BLaER1 (cell line): ENCODE data around the gene ANKFY1.

Experiments used
- H3K27ac ChIP-seq: shearing (Covaris generic); formaldehyde crosslinking; 2 replicates; pipeline ENCODE4 v1.8.1; 2022
- H3K27me3 ChIP-seq: shearing (Covaris generic); formaldehyde crosslinking; 2 replicates; pipeline ENCODE4 v1.8.1; 2022
- H3K36me3 ChIP-seq: shearing (Covaris generic); formaldehyde crosslinking; 2 replicates; pipeline ENCODE4 v1.8.1; 2022
- H3K4me1 ChIP-seq: shearing (Covaris generic); formaldehyde crosslinking; 2 replicates; pipeline ENCODE4 v1.8.1; 2022
- H3K4me2 ChIP-seq: shearing (Covaris generic); formaldehyde crosslinking; 2 replicates; pipeline ENCODE4 v1.8.1; 2022
- H3K4me3 ChIP-seq: shearing (Covaris generic); formaldehyde crosslinking; 2 replicates; pipeline ENCODE4 v1.8.1; 2022
- H3K9ac ChIP-seq: shearing (Covaris generic); formaldehyde crosslinking; 2 replicates; pipeline ENCODE4 v1.8.1; 2022
- H3K9me3 ChIP-seq: shearing (Covaris generic); formaldehyde crosslinking; 2 replicates; pipeline ENCODE4 v1.8.1; 2022
- H4K20me1 ChIP-seq: shearing (Covaris generic); formaldehyde crosslinking; 2 replicates; pipeline ENCODE4 v1.8.1; 2022
- Cebpa-rat ChIP-seq: shearing (Covaris generic); IDR thresholded peaks from 2 replicates; pipeline ENCODE4 v1.8.1; 2022

ANKFY1 gene

GRCh38 chr17:4162775-4163466, 100.9 kb downstream of the ANKFY1 start:
- Histone ChIP-seq H3K4me3 (no peak overlapping the region), H3K27ac (peak overlapping the region; percentile 61), H3K36me3 (peaks cover 38% of the 10 kb centered on the region), H3K9ac (peak overlapping the region; percentile 29; the same call in 1 of the 2 replicates), H4K20me1 (no peaks in the 10 kb centered on the region), H3K4me1 (peaks cover 40% of the 10 kb centered on the region), H3K9me3 (no peaks in the 10 kb centered on the region), H3K4me2 (peak overlapping the region; percentile 55), H3K27me3 (no peaks in the 10 kb centered on the region)
- no peak for TF ChIP-seq Cebpa-rat

- Histone ChIP-seq H3K4me2 (peak overlapping the region; percentile 55), H3K36me3 (peaks cover 32% of the 10 kb centered on the region), H3K4me1 (peaks cover 40% of the 10 kb centered on the region), H3K9ac (peak overlapping the region; percentile 29; the same call in 1 of the 2 replicates), H3K27me3 (no peaks in the 10 kb centered on the region), H3K4me3 (no peak overlapping the region), H3K9me3 (no peaks in the 10 kb centered on the region), H3K27ac (peak overlapping the region; percentile 61), H4K20me1 (no peaks in the 10 kb centered on the region)
- TF ChIP-seq Cebpa-rat: no peak
These were observed 101.5 kb downstream of the ANKFY1 start for GRCh38 chr17:4162321-4162720.

GRCh38 chr17:4161967-4162305, 101.8 kb downstream of the ANKFY1 start:
- Histone ChIP-seq H3K9ac (peak overlapping the region; percentile 56; the same call in 1 of the 2 replicates), H3K4me2 (peak overlapping the region; percentile 55), H3K27me3 (no peaks in the 10 kb centered on the region)

GRCh38 chr17:4161192-4161966, 102.4 kb downstream of the ANKFY1 start:
- no peaks in the 10 kb centered on the region for H3K27me3 ChIP-seq
- no peak overlapping the region for H3K4me3 ChIP-seq
- peaks cover 40% of the 10 kb centered on the region for H3K4me1 ChIP-seq
- peaks cover 23% of the 10 kb centered on the region for H3K36me3 ChIP-seq
- H3K9me3 ChIP-seq: no peaks in the 10 kb centered on the region
- peak overlapping the region; percentile 56; the same call in 1 of the 2 replicates for H3K9ac ChIP-seq
- no peaks in the 10 kb centered on the region for H4K20me1 ChIP-seq
- peak overlapping the region; percentile 61 for H3K27ac ChIP-seq
- H3K4me2 ChIP-seq: peak overlapping the region; percentile 55
- TF ChIP-seq Cebpa-rat: no peak

More at GRCh38 chr17:4161967-4162305, 101.8 kb downstream of the ANKFY1 start:
- peak overlapping the region; percentile 61 for H3K27ac ChIP-seq
- peaks cover 28% of the 10 kb centered on the region for H3K36me3 ChIP-seq
- H3K4me3 ChIP-seq: no peak overlapping the region
- peaks cover 40% of the 10 kb centered on the region for H3K4me1 ChIP-seq
- H4K20me1 ChIP-seq: no peaks in the 10 kb centered on the region
- no peaks in the 10 kb centered on the region for H3K9me3 ChIP-seq
- TF ChIP-seq Cebpa-rat: no peak

GRCh38 chr17:4160294-4160859, 103.4 kb downstream of the ANKFY1 start:
- no peak for TF ChIP-seq Cebpa-rat
- Histone ChIP-seq H3K27ac (no peak overlapping the region), H3K4me1 (peaks cover 44% of the 10 kb centered on the region), H3K27me3 (no peaks in the 10 kb centered on the region), H3K9ac (no peak overlapping the region), H3K9me3 (no peaks in the 10 kb centered on the region), H3K4me3 (no peak overlapping the region), H4K20me1 (no peaks in the 10 kb centered on the region), H3K4me2 (no peak overlapping the region), H3K36me3 (peaks cover 15% of the 10 kb centered on the region)

GRCh38 chr17:4159761-4160160, 104.0 kb downstream of the ANKFY1 start:
- Histone ChIP-seq H3K4me2 (no peak overlapping the region), H3K36me3 (peaks cover 10% of the 10 kb centered on the region), H3K9me3 (no peaks in the 10 kb centered on the region), H3K9ac (no peak overlapping the region), H3K27ac (no peak overlapping the region), H3K4me1 (peaks cover 50% of the 10 kb centered on the region), H4K20me1 (no peaks in the 10 kb centered on the region), H3K4me3 (no peak overlapping the region), H3K27me3 (no peaks in the 10 kb centered on the region)
- no peak for TF ChIP-seq Cebpa-rat

GRCh38 chr17:4157618-4158333, 106.0 kb downstream of the ANKFY1 start:
- Histone ChIP-seq H3K27me3 (no peaks in the 10 kb centered on the region), H3K9me3 (no peaks in the 10 kb centered on the region), H3K4me2 (no peak overlapping the region), H3K27ac (no peak overlapping the region), H3K36me3 (no peaks in the 10 kb centered on the region), H3K4me1 (peaks cover 32% of the 10 kb centered on the region), H4K20me1 (no peaks in the 10 kb centered on the region), H3K9ac (no peak overlapping the region), H3K4me3 (no peak overlapping the region)
- no peak for TF ChIP-seq Cebpa-rat

- Histone ChIP-seq H3K4me2 (no peak overlapping the region), H4K20me1 (no peaks in the 10 kb centered on the region), H3K36me3 (no peaks in the 10 kb centered on the region), H3K4me3 (no peak overlapping the region), H3K27me3 (no peaks in the 10 kb centered on the region), H3K27ac (peak overlapping the region; percentile 35; the same call in 1 of the 2 replicates), H3K9me3 (no peaks in the 10 kb centered on the region), H3K4me1 (peaks cover 23% of the 10 kb centered on the region), H3K9ac (0 out of 2 replicates have a peak overlapping the region, but pooled peaks have one; percentile 5)
- no peak for TF ChIP-seq Cebpa-rat
These were observed 106.9 kb downstream of the ANKFY1 start for GRCh38 chr17:4156750-4157381.

- peaks cover 16% of the 10 kb centered on the region for H3K4me1 ChIP-seq
- H3K27me3 ChIP-seq: no peaks in the 10 kb centered on the region
- no peaks in the 10 kb centered on the region for H3K9me3 ChIP-seq
- H3K27ac ChIP-seq: peak overlapping the region; percentile 35; the same call in 1 of the 2 replicates
- no peak for TF ChIP-seq Cebpa-rat
- H4K20me1 ChIP-seq: no peaks in the 10 kb centered on the region
- H3K9ac ChIP-seq: 0 out of 2 replicates have a peak overlapping the region, but pooled peaks have one; percentile 5
- H3K4me3 ChIP-seq: no peak overlapping the region
- no peak overlapping the region for H3K4me2 ChIP-seq
- no peaks in the 10 kb centered on the region for H3K36me3 ChIP-seq
These were observed 107.7 kb downstream of the ANKFY1 start for GRCh38 chr17:4155980-4156620.
